HG03354 (cell line): ENCODE measurements around the gene CLRN2.

ENCODE experiments used
- ATAC-seq: cut with Tn5 transposase; IDR thresholded peaks from one replicate; pipeline ENCODE4 v1.9.1; 2021; ENCODE audit warnings: mild to moderate bottlenecking; ENCODE audit not compliant: unreplicated experiment, poor library complexity, severe bottlenecking

CLRN2 gene, protein sequence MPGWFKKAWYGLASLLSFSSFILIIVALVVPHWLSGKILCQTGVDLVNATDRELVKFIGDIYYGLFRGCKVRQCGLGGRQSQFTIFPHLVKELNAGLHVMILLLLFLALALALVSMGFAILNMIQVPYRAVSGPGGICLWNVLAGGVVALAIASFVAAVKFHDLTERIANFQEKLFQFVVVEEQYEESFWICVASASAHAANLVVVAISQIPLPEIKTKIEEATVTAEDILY

DNA sequence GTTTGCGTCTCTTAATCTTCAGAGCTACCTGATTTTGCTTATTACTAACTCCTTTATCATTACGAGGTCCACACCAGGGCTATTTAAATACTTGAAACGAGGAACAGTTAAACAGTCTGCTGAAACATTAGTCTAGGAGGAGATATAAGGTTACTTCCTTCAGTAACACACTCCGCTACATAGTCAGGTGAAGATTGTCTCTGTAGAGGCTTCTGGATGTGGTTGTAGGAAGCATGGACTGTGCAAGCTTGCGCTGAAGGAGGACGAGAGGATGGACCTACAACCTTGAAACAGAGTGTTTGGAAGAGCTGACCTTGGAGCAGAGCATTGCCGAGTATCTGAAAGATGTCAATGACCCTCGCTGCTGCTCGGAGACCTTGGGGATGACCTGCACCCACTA, at the start of gene CLRN2:
Gene CLRN2 (plus strand): TSS at position 301 of the 400 bp plus-strand sequence. CDS start 102 bp downstream, outside the sequence.
- no peak for ATAC-seq

DNA sequence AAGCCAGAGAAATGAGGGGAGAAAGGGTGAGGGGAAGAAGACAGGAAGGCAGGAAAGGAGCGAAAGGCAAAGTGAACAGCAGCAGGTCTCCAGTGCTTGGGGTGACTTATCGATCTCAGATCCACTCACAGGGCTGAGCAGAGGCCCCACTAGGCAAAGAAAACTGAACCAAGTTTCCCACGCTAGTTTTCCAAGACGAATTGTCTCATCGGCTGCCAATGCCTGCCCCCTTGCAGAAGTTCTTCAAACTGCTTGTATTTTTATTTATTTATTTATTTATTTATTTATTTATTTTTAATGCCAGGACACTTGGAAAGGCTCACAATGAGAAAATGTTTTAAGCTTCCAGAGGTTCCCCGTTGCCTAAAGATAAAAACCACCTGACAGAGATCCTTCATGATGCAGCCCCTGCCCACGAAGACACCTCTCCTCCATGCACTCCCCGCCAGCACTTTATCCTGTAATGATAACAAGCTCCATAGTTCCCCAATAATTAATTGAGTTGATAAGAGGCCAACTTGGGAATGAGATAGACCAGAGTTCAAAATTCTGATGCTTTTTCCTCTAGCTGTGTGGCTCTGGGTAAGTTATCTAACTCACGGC, 46.2 kb upstream of the CLRN2 start:
- ATAC-seq, result no peak

DNA sequence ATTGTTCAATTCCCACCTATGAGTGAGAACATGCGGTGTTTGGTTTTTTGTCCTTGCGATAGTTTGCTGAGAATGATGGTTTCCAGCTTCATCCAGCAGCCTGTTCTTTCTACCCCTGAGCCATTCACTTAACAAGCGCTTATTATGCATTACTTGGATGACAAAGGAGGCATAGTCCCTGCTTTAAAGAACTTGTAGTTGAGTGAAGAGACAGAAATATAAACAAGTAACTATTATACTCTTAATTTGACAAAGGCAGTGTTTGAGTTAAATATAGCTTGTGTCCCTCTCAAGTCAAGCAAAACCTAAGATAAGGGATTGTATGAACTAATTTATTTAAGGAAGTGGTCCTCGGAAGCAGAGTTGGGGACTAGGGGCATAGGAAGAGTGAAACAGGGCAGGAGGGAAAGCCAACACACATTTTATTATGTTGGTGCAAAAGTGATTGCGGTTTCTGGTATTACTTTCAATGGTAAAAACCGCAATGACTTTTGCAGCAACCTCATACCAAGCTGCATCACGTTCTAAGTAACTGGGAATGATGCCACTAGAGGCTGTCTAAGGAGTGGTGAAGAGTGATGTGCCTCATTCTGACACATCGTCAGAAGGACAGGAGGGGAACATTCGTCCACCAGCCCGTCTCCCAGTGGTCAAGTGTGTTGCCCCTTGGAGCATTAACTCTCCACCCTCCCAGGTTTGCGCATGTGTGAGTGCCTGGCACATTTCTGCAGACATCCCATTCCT, 44.9 kb upstream of the CLRN2 start:
- no peak for ATAC-seq

DNA sequence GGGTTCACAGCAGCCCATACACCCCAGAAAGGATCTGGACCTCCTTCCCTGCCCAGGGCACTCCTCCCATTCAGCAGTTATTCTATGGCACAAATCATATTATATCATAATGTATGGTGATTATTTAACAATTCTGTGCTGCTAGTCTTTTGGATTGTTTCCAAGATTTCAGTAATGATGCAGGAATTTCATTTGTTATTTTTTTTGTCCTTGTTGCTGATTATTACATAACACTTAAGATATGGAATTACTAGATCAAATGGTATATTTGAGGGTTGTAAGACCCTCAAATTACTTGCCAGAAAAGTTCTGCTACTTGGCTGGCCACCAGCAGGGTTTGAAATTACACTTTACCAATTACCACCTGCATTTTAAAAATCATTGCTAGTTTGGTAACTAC, 39.5 kb upstream of the CLRN2 start:
- ATAC-seq, result no peak

DNA sequence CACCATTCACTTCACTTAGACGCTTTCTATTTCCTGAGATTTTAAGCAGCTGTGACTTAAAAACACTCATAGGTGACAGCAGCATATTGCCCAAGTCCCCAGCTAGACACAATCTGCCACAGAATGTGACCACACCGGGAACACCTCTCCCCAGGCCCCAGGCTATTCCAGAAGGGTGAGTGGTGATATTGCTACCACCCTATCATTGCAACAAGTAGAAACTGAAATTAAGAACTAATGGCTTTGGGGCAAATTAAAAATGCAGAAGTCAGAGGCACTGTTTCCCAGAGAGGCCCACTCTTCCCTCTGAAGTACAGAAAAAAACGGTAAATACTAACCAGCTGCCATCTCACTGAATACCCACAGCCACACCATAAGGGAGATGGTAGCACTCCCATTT, 38.1 kb upstream of the CLRN2 start:
- ATAC-seq, result no peak

DNA sequence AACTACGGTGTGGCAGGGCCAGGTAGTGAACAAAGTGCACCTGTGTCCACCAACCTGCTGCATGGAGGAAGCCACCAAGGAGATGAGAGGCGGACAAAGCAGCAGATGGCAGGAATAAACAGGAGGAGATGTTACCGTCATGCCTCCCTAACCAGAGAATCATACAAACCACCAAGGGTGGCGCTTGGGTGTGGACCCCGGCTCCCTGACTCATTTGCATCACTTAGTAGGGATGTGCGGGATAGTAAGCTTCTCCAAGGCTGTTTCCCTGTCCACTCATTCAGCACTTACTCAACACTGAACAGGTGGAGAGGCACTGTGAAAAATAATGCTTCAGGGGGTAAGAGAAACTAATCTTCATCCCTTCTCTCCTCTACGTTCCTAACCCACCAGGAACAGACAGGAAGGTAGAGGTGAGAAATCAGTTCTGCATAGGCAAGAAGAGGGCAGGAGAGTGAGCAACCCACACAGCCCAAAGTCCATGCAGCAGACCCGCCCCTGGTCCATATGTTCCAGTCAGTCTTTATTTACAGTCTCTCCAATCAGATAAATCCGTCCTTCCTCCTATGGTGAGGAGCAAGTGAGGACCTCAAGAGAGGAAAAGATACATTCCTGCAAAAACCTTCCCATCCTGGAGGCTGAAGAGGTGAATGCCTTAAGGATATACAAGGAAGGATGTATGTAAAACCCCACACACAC, 37.0 kb upstream of the CLRN2 start:
- no peak for ATAC-seq

DNA sequence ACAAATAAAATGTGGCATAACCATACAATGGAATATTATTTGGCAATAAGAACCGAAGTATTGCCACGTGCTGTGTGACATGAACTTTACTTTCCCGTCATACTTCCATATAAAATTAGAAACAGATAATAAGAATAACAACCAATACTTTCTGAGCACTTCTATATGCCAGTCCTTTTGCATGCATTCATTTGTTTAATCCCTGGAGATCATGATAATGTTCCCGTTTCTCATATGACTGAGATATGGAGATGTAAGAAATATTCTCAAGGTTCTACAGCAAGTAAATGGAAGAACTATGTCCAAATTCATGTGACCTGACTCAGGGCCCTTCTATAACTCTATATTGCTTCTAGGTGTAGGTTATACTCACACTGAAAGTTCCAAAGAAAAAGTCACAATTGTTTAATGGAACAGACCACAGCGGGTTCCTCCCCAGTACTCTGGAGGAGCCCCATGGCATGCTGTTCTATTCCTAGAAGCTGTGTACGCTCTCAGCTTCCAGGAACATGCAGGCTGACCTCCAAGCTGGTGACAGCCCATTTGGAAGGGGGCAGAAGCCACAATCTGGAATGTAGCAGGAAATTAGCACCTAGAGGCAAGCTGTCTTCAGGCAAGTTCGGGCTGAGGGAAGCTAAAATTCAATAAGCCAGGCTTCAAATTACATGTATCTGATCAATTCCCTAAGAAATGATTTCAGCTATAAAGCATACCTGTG, 34.6 kb upstream of the CLRN2 start:
- no peak for ATAC-seq

DNA sequence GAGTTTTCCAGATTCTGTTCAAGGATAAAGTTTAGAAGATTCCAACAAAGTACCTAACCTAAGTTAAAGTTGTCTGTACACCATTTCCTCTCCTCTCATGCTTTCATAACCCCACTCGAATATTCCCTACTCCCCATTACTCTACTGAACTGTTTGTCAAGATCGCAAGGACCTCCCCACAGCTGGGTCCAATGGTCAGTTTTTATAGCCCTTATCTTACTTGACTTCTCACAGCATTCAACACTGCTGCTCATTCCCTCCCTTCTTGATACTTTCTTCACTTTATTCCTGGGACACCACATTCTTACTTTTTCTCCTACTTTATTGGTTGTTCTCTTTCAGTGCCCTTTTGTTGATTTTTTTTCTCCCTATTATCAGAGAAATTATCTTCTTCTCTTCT, 34.0 kb upstream of the CLRN2 start:
- ATAC-seq, result no peak

DNA sequence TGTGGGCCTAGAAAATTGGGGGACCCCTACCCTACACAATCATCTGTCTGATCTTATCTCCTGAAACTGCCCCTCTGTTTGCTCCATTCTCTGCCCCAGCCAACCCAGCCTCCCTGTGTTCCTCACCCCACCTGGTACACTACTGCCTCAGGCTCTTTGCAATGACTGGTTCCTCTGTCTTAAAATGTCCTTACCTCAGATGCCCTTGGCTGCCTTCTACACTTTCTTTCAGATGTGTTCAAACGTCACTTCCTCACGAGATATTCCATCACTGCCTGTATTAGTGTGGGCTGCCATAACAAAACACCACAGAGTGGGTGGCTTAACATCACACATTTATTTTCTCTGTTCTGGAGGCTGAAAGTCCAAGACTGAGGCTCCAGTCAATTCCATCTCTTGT, 32.2 kb upstream of the CLRN2 start:
- ATAC-seq, result no peak

DNA sequence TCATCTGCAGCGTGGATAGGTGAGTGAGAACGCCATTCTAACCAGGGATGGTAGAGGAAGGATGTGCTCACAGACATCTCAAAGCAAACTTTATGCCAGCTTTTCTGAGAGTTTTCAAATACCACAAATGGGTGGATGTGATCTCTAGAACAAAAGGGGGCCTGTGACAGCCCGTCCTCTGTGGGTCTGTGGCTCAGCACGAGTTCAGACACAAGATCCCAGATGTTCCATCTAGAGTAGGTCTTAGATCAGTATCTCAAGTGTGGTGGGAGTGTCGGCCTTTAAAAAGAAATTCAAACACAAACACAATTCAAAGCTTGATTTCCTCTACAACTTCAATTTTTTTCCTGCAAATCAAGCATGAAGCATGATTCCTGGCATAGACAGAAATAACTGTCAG, 25.8 kb upstream of the CLRN2 start:
- ATAC-seq, result no peak

DNA sequence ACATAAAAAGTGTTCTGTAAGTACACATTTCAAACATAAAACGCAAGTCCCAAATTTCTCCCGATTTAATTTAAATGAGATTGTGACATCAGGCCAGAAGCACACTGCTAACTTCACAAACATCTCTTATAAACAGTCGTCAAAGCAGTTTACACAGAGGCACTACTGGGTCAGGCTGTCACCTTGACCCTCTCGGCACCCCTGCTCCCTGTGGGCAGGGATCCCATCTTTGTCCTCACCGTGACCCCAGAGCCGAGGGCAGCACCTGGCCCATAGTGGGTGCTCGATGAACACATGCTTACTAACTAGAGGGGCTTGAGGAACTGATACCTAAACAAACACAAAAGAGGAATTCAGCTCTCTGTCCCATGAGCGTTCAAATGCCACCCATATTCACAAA, 25.2 kb upstream of the CLRN2 start:
- ATAC-seq, result no peak

DNA sequence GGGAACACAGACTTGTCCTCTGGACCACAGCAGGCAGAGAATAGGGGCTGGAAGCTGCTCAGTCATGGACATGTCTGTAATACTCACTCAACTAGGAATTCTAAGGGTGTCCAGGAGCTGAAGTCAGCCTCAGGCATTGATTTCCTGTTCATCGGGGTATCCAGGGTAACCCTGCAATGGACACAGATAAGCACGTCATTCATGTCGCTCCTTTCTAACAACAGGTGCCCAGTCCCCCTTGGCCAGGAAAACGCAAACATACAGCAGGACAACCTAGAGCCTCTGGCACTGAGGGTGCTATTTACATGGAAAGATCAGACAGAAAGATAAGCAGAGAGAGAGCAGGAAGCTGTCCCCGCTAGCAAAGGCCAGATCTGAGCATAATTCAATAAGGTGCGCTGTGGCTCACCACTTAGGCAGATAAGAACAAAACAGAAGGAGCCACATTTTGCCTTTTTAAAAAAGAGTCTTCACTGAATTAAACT, 24.3 kb upstream of the CLRN2 start:
- no peak for ATAC-seq

DNA sequence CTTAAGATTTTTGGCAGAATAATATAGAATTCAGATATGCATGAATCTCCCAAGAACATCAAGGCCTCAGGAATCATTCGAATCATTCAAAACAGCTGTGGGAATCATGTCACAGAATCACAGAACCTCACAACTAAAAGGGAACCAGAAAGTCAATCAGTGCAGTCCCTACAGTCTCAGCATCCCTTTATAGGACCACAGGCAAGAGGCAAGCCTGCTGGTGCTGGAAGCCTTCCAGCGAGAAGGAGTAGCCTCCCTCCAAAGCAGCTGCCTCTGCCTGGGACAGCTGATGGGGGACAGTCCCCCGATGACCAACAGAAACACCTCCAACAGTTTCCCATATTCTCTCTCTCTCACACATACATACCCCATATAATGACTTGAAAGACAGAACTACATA, 23.8 kb upstream of the CLRN2 start:
- no peak for ATAC-seq

DNA sequence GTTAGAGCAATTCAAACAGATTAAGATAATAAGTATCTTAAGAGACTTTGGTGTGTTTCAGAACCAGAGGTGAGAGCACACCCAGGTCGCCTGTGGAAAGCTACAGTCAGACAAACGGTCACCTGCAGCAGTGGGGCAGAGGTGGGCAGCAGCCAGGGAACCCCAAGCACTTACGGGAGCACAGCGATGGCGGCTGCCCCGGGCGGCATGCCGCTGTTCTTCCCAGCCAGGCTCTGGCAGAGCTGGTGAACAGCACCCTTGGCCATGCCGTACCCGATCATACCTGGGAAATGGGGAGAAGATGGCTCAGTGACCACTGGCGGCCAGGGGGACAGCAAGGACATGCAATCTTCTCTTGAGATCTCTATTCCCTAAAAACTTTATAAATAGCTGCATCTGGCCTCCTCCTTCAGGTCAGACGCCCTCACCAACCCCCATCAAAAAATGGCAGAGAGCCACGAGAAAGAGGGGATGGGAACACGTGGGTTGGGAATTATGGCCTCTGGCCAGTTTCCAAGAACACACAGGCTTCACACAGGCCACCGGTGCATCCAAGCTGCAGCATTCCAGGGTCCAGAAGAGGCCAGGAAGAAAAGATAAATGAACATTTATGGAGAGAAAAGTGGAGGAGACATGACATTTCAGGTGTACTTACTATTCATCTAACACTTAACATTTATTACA, 22.8 kb upstream of the CLRN2 start:
- no peak for ATAC-seq

DNA sequence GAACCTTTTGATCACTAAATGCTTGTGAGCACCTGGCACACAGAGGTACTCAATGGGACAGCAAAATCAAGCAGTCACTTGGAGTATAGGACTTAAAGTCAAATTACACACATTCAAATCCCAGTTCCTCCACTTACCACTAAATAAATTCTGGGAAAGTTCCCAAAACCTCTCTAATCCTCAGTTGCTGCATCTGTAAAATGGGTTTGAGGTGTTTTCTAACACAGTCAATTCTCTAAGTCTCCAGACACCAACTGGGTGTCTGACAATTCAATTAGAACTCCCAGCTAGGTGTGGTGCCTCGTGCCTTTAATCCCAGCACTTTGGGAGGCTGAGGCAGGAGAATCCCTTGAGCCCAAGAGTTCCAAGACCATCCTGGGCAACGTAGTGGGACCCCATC, 22.1 kb upstream of the CLRN2 start:
- ATAC-seq, result no peak

DNA sequence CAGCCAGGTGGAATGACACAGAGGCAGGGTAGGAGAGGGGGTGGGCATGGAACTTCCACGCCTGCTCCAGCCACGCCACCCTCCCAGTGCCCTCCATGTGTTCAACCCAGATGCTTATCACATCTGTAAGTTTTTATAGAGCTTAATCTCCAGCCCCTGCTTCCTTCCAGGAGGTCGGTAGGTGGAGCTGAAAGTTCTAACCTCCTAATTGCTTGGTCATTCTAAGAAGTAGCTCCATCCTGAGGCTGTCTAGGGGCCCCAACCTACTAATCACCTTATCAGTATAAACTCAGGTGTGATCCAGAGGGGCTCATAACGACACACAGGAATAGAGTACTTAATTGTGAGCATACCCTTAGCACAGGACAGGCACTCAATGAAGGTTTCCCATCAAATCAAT, 21.3 kb upstream of the CLRN2 start:
- ATAC-seq, result no peak

DNA sequence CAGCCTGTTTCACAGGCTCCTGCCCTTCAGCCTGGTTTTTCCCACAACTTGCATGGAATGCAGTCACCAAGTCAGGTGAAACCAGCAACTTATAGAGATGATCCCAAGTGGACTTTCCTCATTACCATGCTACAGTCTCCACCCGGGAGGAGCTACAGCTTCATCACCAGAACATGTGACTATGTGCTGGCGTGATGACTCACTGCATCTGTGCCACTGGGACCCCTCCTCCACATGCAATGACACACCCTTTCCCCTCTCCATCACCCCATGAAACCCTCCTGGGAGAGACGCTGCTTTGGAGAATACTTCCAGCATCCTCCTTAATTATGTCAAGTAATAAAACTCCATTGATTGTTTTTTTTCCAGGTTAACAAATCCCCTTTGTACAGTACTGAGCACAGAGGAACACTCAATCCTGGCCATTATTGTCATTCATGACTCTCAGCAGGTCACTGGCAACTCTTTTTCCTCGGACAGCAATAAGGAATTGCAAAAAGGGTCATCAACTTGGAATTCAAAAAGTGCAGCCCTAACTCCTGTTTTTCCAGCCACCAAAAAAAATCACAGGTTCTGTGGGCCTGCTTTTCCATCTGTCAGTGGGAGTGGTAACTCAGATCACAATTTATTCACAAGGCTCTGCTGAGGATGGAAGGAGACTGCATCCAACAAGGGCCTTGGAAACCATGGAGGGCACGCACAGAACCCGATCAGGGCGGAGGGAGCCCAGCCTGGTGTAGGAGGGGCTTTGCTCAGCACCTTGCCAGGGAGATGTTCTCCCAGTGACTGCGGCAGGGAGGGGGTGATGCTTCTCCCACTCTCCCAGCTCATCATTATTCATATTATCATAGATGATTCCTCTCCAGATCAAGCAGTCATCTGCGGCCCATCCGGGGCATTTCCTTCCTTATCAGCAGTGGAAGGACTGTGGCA, 20.4 kb upstream of the CLRN2 start:
- ATAC-seq, result no peak

DNA sequence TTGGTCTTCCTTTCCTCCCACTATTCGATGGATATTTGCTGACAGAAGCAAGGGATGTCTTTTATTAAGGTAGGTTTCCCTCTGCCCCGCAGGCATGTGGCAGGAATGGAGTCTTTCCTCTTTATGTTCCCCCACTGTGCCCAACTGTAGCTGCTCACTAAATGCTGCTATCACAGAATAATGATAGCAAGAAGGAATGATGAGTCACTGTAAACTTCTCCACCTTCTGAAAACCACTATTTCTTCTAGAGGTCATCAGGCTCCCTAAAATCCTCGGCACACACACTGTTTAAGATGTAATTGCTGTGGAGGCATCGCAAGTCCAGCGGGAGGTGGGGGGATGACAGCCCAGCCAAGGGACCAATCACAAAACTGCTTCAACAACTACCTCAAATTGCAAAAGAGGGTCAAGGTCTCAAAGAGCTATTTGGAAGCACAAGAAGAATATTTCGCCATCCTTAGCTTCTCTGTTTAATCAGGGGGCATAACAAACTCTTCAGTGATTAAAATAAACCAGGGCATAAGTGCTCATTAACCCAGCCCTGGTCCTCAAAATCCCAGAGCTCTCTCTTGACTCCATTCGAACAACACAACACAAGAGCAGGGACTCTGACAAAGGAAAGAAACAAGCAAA, 17.0 kb upstream of the CLRN2 start:
- no peak for ATAC-seq
